Measurements from ENCODE around the gene SAMD7. TPM values are rescaled to one million over a fixed set of nuclear protein-coding genes. Genes with fewer than 3 reads are reported as not detected.

SAMD7 gene
- total and polyA plus RNA-seq, 9 of the 15 experiments (the other 6 are each of a cell fraction or from before 2014, with no cell fraction given), result not detected

DNA sequence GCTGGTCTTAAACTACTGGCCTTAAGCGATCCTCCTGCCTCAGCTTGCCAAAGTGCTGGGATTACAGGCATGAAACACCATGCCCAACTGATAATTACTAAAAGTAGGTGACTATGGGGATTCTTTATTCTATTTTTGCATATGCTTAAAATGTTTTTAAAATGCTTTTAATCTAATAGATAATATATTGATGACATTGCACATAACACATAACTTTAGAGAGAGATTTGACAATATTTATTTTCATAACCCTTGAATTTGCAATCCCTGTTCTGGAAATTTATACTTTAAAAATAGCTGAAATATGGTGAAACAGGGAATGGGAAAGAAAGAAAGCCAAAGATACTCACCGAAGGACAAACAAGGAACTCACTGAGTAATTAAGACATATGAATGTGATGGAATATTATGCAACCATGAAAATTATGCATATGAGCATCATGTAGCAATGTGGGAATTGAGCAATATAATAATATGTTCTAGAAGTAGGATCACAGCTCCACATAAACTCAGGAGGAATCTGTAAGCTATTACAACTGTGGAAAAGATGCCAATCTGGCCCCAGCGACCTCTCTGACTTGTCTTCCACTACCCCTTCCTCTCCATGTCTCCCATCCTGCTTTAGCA lies 43.7 kb upstream of the SAMD7 start (continued):
- TF ChIP-seq ZNF146 (CRISPR knock-in tag; IDR thresholded peaks at IDR 0.05; ENCODE audit: unreplicated experiment) (peak; percentile 61), SRSF9 (IDR thresholded peaks at IDR 0.05; ENCODE audit: borderline replicate concordance, low read depth, low read length) (no peak), SMAD2 (IDR thresholded peaks at IDR 0.05; ENCODE audit: low read depth, low read length) (no peak), JUN (IDR thresholded peaks at IDR 0.05; ENCODE audit: borderline replicate concordance, low read depth, low read length) (no peak), JUN (CRISPR knock-in tag; IDR thresholded peaks at IDR 0.05; ENCODE audit: borderline replicate concordance) (no peak), ZBTB7A (IDR thresholded peaks at IDR 0.05; ENCODE audit: borderline replicate concordance, control insufficient read depth, low read depth, low read length) (no peak), MAFG (tag; conservative IDR thresholded peaks at IDR 0.05) (peak; percentile 36; the same call in 1 of the 2 replicates)

DNA sequence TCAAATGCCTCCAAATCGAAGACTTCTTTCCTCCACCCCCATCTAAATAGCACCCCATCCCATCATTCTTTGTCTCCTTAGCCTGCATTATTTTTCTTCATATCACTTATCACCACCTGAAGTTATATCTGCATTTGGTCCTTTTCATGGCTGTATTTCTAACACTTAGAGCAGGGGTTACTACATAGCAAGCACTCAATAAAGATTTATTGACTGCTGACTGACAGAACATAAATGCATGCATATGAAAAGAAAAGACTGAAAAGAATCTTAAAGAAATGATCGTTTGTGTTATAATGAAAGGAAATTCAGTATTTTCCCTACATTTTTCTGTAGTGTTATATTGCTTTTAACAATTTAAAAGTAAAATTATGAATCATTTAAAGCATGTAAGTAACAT lies 43.0 kb upstream of the SAMD7 start:
- WGBS (ENCODE audit: insufficient coverage, low coverage, missing lambda C conversion rate), result 7% methylated on average over 2 of the region's 2 CpGs
- in situ Hi-C loops (cut with MboI), result no loop called here

More for the DNA sequence above, 43.0 kb upstream of the SAMD7 start:
- intact Hi-C loops (cut with micrococcal nuclease), result loop anchor here (10.0 kb wide), 1 partner anchor 436 kb away; no protein-coding TSS in a partner anchor
- Histone ChIP-seq H2AFZ (ENCODE audit: low read depth, low read length) (no peak overlapping the region), H3K79me2 (ENCODE audit: control insufficient read depth, insufficient read depth, low read length) (no peaks in the 10 kb centered on the region), H3K9me3 (replicated peaks; ENCODE audit: control insufficient read depth, insufficient read depth, low read depth, low read length) (no peaks in the 10 kb centered on the region), H3K4me2 (ENCODE audit: insufficient read depth, low read length) (no peak overlapping the region), H3K4me1 (replicated peaks in 1 of 2; ENCODE audit: control insufficient read depth in 2 of 2, insufficient read depth in 2 of 2, low read length in 2 of 2) (no peaks in the 10 kb centered on the region), H3K9me1 (ENCODE audit: control insufficient read depth, insufficient read depth, low read length) (no peaks in the 10 kb centered on the region), H4K20me1 (replicated peaks; ENCODE audit: control insufficient read depth, insufficient read depth, low read length) (no peaks in the 10 kb centered on the region), H3K36me3 (ENCODE audit: control insufficient read depth, insufficient read depth, low read length) (no peaks in the 10 kb centered on the region), H3K27me3 (ENCODE audit: control insufficient read depth in 2 of 2, insufficient read depth in 2 of 2, low read length in 2 of 2) (peaks cover 0 to 3% of the 10 kb centered on the region in 2 experiments; a peak in 1 of 5 replicates), H3K9ac (ENCODE audit: insufficient read depth in 1 of 2, low read depth in 2 of 2, low read length in 2 of 2) (no peak overlapping the region), H3K4me3 (no peak overlapping the region), H3K27ac (ENCODE audit: extremely low read depth, low read depth, low read length) (no peak overlapping the region)
- no peak for FAIRE-seq
- DNase-seq (ENCODE audit: extremely low read depth in 1 of 4, low spot score in 3 of 4), result no peak
- no TSS peak for BruUV-seq (replicated peaks)
- ChIA-PET POLR2A (no interaction called here), CTCF (ENCODE audit: low intra/inter-chr PET ratio) (no interaction called here)
- no peak for ATAC-seq
- TF ChIP-seq ZBTB40 (IDR thresholded peaks at IDR 0.05) (peak; percentile 89), ZBTB40 (CRISPR knock-in tag; IDR thresholded peaks at IDR 0.05) (no peak), FIP1L1 (IDR thresholded peaks at IDR 0.05; ENCODE audit: low read depth, low read length, poor library complexity, severe bottlenecking) (no peak), MEIS2 (IDR thresholded peaks at IDR 0.05; ENCODE audit: partially characterized antibody) (peak; percentile 37)

All from K562 (cell line).